Kidney (tissue), 14 donors: ENCODE measurements around the gene NFATC2. TPM values are rescaled to one million over a fixed set of nuclear protein-coding genes. Genes with fewer than 3 reads are reported as not detected.
A peak's percentile ranks its signal among the peaks of the same experiment; 100 is the strongest.

Experiments
- DNase-seq, 5 donors: peaks; one replicate each; pipeline ENCODE4 v3.0.0-alpha.2; 2013 to 2020
- FAIRE-seq: peaks from 2 replicates; lab custom pipeline; 2012; peaks lifted over from hg19 to GRCh38; lab: Jason Lieb, UNC
- H3K27ac ChIP-seq, 2 donors: one replicate each; pipeline ENCODE4 v1.7.0; 2013; ENCODE audit warnings: low read depth in 2 of 2, low read length in 2 of 2, inconsistent platforms in 1 of 2
- H3K27me3 ChIP-seq: one replicate; pipeline ENCODE4 v1.7.1; 2013; ENCODE audit warnings: low read length, inconsistent platforms; ENCODE audit not compliant: control insufficient read depth, insufficient read depth
- H3K36me3 ChIP-seq, 3 donors: one replicate each; pipeline versions ENCODE4 v1.7.0 to v1.7.1; 2013; ENCODE audit warnings: low read length in 3 of 3, control low read depth in 1 of 3, inconsistent platforms in 1 of 3; ENCODE audit not compliant: insufficient read depth in 3 of 3, control insufficient read depth in 2 of 3
- H3K4me1 ChIP-seq, 3 donors: one replicate each; pipeline versions ENCODE4 v1.7.0 to v1.7.1; 2013; ENCODE audit warnings: low read length in 3 of 3, inconsistent platforms in 1 of 3, low read depth in 1 of 3; ENCODE audit not compliant: control insufficient read depth in 2 of 3, insufficient read depth in 2 of 3
- H3K4me3 ChIP-seq, 3 donors: one replicate each; pipeline versions ENCODE4 v1.7.0 to v1.8.1; 2013; ENCODE audit warnings: low read length in 3 of 3, control low read depth in 1 of 3, inconsistent platforms in 1 of 3
- H3K9ac ChIP-seq, 3 donors: one replicate each; pipeline versions ENCODE4 v1.7.0 to v1.7.1; 2013; ENCODE audit warnings: low read length in 3 of 3, control low read depth in 1 of 3, inconsistent platforms in 1 of 3
- H3K9me3 ChIP-seq, 3 donors: one replicate each; pipeline versions ENCODE4 v1.7.0 to v1.7.1; 2013; ENCODE audit warnings: low read length in 3 of 3, control low read depth in 1 of 3, inconsistent platforms in 1 of 3; ENCODE audit not compliant: control insufficient read depth in 2 of 3, insufficient read depth in 1 of 3
- intact Hi-C: fragments of 100-400 bp; cut with DNase I; formaldehyde crosslinking; loops from one replicate; pipeline ENCODE4 v1.11.1; 2022
- polyA plus RNA-seq: library from polyadenylated mRNA; stranded (reverse); fragments of 350-450 nt; fragmentation: Illumina TruSeq; extraction: RNeasy Lipid Tissue Mini Kit (QIAGEN cat#74804); gene quantifications from one replicate; pipeline ENCODE4 v1.2.3, GENCODE V29; 2014; ENCODE audit warnings: low read depth, low replicate concordance; ENCODE audit not compliant: insufficient read depth
- total RNA-seq: library from RNA; stranded (reverse); fragmentation: NEBNext Ultra II Directional; extraction: Animal tissue kit (Norgen Biotek cat#: 25700); gene quantifications from one replicate; pipeline ENCODE4 v1.2.1, GENCODE V29; 2021
- TF ChIP-seq, protein P1 (sequence below): IDR thresholded peaks from 3 replicates; pipeline ENCODE4 v1.5.1; 2012; ENCODE audit warnings: mild to moderate bottlenecking, moderate library complexity, borderline replicate concordance; ENCODE audit not compliant: insufficient read depth; ENCODE audit errors: extremely low read depth
- donor health status: control.
- donor health status: control.
- donor health status: control.
- donor health status: control.
- donor health status: control.
- donor health status: DM: yes; HTN: yes; CAD: no.
- donor health status: Normal renal cell carcinoma (clear cell type).

Gene NFATC2
- total and polyA plus RNA-seq, 2 donors from 2014 or later, result 0.73 to 10.5 TPM

DNA sequence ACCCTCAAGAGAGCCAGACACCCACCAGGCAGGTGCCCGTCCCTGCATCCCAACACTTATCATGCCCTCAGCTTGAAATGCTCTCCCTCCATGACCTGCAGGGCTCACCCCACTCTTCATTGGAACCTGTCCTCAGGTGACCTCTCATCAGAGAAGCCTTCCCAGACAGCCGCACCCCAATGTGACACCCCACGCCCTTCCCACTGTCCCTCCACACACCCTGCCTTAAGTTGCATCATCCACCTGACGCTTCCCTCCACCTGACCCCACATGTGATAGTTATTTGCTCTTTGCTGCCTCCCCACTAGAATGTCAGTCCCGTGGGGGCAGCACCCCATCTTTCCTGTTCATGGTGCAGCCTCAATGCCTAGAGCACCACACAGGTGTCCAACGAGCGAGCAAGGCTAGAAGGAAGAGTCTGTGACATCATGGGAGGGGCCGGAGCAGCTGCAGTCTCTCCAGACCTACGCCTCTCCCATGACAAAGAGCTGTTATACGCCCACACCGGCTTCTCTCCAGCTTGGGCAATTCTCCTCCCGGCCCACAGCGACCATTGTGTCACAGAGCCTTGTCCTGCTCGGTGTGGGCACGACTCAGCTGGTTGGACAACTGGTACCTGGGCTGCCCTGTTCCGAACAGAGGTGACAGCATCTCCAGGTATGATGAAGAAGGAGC lies 58.2 kb downstream of the NFATC2 start:
- Histone ChIP-seq H3K27ac (no peak overlapping the region), H3K36me3 (no peaks in the 10 kb centered on the region), H3K4me3 (no peak overlapping the region), H3K9me3 (no peaks in the 10 kb centered on the region), H3K9ac (no peak overlapping the region), H3K27me3 (no peaks in the 10 kb centered on the region), H3K4me1 (no peaks in the 10 kb centered on the region)
- TF ChIP-seq, protein P1, sequence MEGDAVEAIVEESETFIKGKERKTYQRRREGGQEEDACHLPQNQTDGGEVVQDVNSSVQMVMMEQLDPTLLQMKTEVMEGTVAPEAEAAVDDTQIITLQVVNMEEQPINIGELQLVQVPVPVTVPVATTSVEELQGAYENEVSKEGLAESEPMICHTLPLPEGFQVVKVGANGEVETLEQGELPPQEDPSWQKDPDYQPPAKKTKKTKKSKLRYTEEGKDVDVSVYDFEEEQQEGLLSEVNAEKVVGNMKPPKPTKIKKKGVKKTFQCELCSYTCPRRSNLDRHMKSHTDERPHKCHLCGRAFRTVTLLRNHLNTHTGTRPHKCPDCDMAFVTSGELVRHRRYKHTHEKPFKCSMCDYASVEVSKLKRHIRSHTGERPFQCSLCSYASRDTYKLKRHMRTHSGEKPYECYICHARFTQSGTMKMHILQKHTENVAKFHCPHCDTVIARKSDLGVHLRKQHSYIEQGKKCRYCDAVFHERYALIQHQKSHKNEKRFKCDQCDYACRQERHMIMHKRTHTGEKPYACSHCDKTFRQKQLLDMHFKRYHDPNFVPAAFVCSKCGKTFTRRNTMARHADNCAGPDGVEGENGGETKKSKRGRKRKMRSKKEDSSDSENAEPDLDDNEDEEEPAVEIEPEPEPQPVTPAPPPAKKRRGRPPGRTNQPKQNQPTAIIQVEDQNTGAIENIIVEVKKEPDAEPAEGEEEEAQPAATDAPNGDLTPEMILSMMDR, result no peak
- intact Hi-C loops, result no loop called here
- FAIRE-seq (no peak), DNase-seq (no peak)

DNA sequence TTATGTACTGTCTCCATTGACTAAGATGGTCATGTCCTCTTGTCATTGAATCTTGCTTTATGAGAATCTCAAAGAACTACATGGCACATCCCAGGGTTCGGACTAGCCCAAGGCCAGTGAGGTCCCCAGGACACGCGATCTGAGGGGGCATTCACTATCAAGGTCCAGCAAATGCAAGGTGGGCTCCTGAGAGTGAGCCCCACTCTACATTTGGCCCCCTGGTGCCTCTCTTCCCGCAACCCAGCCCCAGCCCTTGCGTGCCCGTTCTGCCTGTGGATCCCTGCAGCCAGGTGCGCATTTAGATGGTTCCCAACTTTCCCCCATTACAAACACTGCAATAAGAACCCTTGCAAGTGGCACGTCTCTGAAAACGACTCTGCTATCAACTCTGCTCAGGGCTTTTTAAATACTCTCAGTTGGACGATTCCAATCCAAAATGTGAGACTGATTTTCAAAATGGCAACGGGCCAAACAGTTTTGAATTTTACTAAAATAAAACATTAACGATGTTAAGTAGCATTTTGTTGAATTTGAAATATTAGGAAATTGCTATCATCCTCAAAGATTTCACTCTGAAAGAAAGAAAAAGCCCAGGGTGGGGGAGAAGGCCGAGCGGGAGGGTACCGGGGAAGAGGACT lies 59.6 kb downstream of the NFATC2 start:
- H3K4me3 ChIP-seq, result no peak overlapping the region
- intact Hi-C loops, result no loop called here
- no peaks in the 10 kb centered on the region for H3K27me3 ChIP-seq
- no peak overlapping the region for H3K27ac ChIP-seq
- FAIRE-seq (no peak), DNase-seq (no peak)
- no peaks in the 10 kb centered on the region for H3K36me3 ChIP-seq
- TF ChIP-seq, protein P1, result no peak
- H3K9ac ChIP-seq, result no peak overlapping the region
- no peaks in the 10 kb centered on the region for H3K9me3 ChIP-seq
- no peaks in the 10 kb centered on the region for H3K4me1 ChIP-seq

DNA sequence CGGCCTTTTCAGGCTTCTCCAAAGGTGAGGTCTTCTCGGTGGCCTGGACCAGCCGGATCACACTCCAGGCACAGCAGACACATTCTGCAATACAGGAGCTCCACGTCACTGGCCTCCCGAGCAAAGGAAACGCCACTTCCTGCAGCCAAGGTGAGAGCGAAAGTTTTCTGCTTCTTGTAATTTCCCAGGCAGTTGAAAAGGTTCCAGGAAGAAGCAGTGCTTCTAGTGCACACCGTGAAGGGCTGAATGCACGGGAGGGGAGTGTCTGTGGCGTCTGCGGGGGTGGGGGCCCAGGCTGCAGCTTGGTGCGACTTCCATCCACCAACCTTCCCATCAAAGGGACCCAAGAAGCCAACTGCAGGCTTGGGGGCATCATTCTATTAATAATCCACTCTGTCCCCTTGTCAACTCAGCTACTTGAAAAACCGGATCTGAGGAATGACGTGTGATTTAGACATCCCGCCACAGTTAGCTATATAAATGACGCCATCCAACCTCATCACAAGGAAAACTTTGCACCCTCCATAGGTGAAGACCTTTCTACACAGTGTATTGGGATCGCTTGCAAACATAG lies 61.1 kb downstream of the NFATC2 start:
- Histone ChIP-seq H3K4me3 (no peak overlapping the region), H3K9me3 (no peaks in the 10 kb centered on the region), H3K27me3 (no peaks in the 10 kb centered on the region), H3K36me3 (no peaks in the 10 kb centered on the region), H3K4me1 (no peaks in the 10 kb centered on the region), H3K27ac (no peak overlapping the region), H3K9ac (no peak overlapping the region)
- TF ChIP-seq, protein P1, result no peak
- peak in 2 of 5 donors; percentile 51 to 58 for DNase-seq
- FAIRE-seq, result no peak
- intact Hi-C loops, result no loop called here
